ENCODE results near the gene ZNF30. TPM values are rescaled to one million over a fixed set of nuclear protein-coding genes. Genes with fewer than 3 reads are reported as not detected.
A peak's percentile ranks its signal among the peaks of the same experiment; 100 is the strongest.
"Not testable (repeated sequence)": the region's sequence is repeated elsewhere in the genome, so short reads cannot be mapped to it uniquely, and the experiment has no call there.

ZNF30 gene
- total and polyA plus RNA-seq, 8 donors: 1.1 to 3.1 (median 2.5) TPM

DNA sequence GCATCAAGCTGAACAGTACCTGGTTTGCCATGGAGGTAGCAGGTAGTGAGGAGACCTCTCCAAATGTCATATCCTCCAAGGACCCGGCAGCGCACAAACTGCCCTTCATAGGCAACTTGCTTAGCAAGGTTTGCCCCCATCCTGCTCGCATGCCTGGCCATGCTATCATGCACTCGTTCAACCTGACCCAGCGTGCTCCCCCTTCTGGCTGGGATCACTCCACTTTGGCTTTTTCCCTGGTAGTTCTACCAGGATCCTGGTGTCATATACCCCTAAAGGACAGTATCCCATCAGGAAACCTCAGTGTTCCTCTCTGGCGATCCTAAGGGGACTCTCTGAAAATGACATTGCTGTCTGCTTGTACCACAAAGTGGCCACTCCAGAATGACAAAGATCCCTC, 38.6 kb upstream of the ZNF30 start:
- H3K4me3 ChIP-seq: no peak overlapping the region
- H3K4me1 ChIP-seq: no peaks in the 10 kb centered on the region
- no peaks in the 10 kb centered on the region for H3K36me3 ChIP-seq
- no peaks in the 10 kb centered on the region for H3K27me3 ChIP-seq
- no peak for ATAC-seq
- DNase-seq: no peak
- intact Hi-C loops (cut with DNase I): no loop called here
- TF ChIP-seq, protein P1, sequence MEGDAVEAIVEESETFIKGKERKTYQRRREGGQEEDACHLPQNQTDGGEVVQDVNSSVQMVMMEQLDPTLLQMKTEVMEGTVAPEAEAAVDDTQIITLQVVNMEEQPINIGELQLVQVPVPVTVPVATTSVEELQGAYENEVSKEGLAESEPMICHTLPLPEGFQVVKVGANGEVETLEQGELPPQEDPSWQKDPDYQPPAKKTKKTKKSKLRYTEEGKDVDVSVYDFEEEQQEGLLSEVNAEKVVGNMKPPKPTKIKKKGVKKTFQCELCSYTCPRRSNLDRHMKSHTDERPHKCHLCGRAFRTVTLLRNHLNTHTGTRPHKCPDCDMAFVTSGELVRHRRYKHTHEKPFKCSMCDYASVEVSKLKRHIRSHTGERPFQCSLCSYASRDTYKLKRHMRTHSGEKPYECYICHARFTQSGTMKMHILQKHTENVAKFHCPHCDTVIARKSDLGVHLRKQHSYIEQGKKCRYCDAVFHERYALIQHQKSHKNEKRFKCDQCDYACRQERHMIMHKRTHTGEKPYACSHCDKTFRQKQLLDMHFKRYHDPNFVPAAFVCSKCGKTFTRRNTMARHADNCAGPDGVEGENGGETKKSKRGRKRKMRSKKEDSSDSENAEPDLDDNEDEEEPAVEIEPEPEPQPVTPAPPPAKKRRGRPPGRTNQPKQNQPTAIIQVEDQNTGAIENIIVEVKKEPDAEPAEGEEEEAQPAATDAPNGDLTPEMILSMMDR (IDR thresholded peaks at IDR 0.05): no peak
- no peak for FAIRE-seq
- no peak overlapping the region for H3K27ac ChIP-seq
- no peaks in the 10 kb centered on the region for H3K9me3 ChIP-seq
- WGBS, 2 donors: 68 to 76% methylated on average over 6 of the region's 6 CpGs

DNA sequence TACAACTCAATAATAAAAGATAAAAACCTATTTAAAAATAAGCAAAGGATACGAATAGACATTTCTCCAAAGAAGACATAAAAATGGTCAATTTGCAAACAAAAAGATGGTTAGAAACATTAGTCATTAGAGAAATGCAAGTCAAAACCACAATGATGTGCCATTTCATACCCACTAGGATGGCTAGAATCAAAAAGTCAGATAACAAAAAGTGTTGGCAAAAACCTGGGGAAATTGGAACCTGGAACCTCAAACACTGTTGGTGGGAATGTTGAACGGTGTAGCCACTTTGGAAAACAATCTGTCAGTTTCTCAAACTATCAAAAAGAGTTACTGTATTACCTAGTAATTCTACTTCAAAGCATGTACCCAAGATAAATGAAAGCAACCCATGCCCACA, 26.5 kb upstream of the ZNF30 start:
- Histone ChIP-seq H3K36me3 (no peaks in the 10 kb centered on the region), H3K27ac (no peak overlapping the region), H3K4me1 (no peaks in the 10 kb centered on the region), H3K4me3 (no peak overlapping the region), H3K9me3 (no peaks in the 10 kb centered on the region), H3K27me3 (no peaks in the 10 kb centered on the region)
- WGBS, 2 donors: 61 to 64% methylated on average over 2 of the region's 2 CpGs
- TF ChIP-seq, protein P1 (IDR thresholded peaks at IDR 0.05): no peak
- ATAC-seq: no peak
- FAIRE-seq: no peak
- intact Hi-C loops (cut with DNase I): no loop called here
- DNase-seq: no peak

DNA sequence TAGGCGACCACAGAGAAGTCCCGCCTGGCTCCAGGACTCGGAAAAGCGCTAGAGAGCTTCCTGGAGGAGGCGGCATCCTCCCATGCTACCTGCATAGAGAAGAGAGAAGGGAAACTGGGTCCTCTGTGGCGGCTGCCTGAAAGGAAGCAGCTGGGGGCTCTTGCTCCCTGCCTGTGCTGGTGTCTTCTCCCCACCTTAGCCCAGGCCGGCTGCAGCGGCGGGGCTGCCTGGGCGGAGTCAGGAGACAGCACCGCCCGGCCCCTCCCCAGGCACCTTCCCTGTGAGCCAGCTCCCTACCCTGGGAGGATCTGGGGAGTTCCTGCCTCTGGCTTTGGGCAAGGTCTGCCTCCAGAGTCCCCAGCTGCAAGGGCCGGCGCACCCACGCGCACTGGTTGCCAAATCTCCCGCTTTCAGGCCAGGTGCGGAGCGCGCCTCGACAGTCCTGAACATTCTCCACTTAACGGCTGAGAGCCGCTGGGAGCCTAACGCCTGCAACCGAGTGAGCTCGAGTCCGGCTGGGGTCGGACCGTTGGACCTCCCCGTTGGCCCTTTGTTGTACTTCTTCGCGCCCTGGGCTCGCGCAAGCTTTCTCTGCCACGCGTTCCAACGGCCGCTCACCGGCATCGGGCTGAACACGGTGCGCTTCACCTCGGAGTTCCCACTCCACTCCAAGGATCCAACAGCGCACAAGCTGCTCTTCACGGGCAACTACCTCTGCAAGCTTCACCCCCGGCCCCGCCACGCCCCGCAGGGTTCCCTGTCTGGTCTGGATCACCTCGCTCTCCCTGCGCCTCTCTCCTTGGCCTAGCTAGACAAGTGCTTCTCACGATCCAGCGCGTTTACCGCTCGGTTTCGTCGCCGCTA, 21.8 kb upstream of the ZNF30 start:
- Histone ChIP-seq H3K27me3 (peaks cover 0 to 6% (median 0%) of the 10 kb centered on the region in 4 donors), H3K36me3 (no peaks in the 10 kb centered on the region), H3K4me1 (no peaks in the 10 kb centered on the region), H3K27ac (no peak overlapping the region), H3K4me3 (no peak overlapping the region), H3K9me3 (no peaks in the 10 kb centered on the region)
- FAIRE-seq (no peak), DNase-seq (peak in 1 of 6 donors; percentile 33), ATAC-seq (peak in 1 of 4 donors; percentile 36)
- 4% methylated on average over 58 to 59 of the region's 59 CpGs for WGBS, 2 donors
- TF ChIP-seq, protein P1 (IDR thresholded peaks at IDR 0.05): no peak
- intact Hi-C loops (cut with DNase I): no loop called here

DNA sequence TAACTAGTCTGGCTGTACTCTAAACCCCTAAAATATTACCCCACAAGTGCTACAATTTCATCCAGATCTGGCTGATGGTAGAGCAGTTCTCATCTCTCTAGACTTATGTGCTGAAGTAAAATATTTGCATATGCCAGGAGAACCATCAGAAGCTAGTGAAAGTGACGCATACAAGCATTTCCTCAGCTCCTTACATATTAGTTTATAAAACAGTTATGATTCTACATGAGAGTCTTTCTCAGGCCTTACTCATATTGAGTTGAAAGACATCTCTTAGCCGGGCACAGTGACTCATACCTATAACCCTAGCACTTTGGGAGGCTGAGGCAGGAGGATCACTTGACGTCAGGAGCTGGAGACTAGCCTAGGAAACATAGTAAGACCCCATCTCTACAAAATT, 15.9 kb upstream of the ZNF30 start:
- H3K4me1 ChIP-seq: no peaks in the 10 kb centered on the region
- H3K4me3 ChIP-seq: no peak overlapping the region
- no peaks in the 10 kb centered on the region for H3K9me3 ChIP-seq
- ATAC-seq (no peak), DNase-seq (no peak), FAIRE-seq (no peak)
- H3K36me3 ChIP-seq: no peaks in the 10 kb centered on the region
- WGBS, 2 donors: 81 to 90% methylated on average over 3 of the region's 3 CpGs
- TF ChIP-seq, protein P1 (IDR thresholded peaks at IDR 0.05): no peak
- intact Hi-C loops (cut with DNase I): no loop called here
- peaks cover 0 to 6% (median 0%) of the 10 kb centered on the region in 4 donors for H3K27me3 ChIP-seq
- H3K27ac ChIP-seq: no peak overlapping the region

DNA sequence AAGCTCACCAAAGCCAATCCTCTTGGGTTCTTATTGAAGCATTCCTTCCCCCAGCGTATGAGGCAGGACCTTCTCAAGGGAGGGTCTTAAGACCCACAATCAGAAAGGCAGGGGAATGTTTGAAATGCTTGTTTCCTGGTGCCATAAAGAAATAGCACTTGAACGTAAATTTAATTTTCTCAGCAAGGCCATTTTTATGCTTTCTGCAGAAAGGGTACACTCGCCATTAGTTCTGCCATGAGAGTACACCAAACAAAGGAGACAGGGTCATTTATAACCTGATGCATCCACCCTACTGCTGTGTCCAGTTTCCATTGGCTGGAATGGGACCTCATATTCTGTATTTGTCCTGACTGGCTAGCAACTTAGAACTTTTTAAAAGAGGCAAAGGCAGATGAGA, 9.6 kb upstream of the ZNF30 start:
- FAIRE-seq; H3K27me3 ChIP-seq; H3K27ac ChIP-seq; intact Hi-C loops (cut with DNase I); DNase-seq; H3K36me3 ChIP-seq; ATAC-seq; H3K4me3 ChIP-seq; H3K9me3 ChIP-seq; H3K4me1 ChIP-seq: not testable (repeated sequence)
- 82 to 86% methylated on average over 3 of the region's 3 CpGs for WGBS, 2 donors
